Stimulated activated CD4-positive, alpha-beta T cell treated with anti-CD3 and anti-CD28 coated beads, Interleukin-4, amount 100 ng/mL, for 48 hours (primary cell): ENCODE results near the gene NUB1.

ENCODE experiments used
- DNase-seq, 2 donors: peaks; one replicate each; pipeline ENCODE4 v3.0.0-alpha.2; 2020; ENCODE audit warnings: low read depth in 2 of 2

Gene NUB1

GRCh38 chr7:151420144-151420543, 78.5 kb downstream of the NUB1 start:
- DNase-seq, result no peak

DNA sequence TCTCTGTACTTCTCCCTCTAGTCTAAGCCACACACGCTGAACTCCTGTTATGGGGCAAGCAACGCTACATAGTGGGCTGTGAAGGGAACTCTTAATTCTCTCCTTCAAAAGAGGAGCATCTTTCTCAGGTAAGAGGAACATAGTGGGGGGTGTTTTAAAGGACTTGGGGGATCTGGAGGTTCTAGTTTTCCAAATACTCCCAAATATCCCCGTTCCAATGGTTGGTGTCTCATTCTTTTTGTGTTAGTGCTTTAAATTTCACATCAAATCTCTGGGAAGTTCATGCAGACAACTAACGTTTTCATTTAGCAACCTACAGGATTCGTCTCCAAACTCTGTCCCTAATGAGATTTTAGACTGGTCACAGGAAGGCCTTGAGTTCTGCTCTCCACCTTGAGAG, 80.6 kb downstream of the NUB1 start:
- DNase-seq, result no peak

- no peak for DNase-seq
Observed at GRCh38 chr7:151423226-151423625, 81.6 kb downstream of the NUB1 start.

GRCh38 chr7:151423936-151424335, 82.3 kb downstream of the NUB1 start:
- DNase-seq, result no peak

- no peak for DNase-seq
Observed at GRCh38 chr7:151424799-151425198, 83.2 kb downstream of the NUB1 start.

DNA sequence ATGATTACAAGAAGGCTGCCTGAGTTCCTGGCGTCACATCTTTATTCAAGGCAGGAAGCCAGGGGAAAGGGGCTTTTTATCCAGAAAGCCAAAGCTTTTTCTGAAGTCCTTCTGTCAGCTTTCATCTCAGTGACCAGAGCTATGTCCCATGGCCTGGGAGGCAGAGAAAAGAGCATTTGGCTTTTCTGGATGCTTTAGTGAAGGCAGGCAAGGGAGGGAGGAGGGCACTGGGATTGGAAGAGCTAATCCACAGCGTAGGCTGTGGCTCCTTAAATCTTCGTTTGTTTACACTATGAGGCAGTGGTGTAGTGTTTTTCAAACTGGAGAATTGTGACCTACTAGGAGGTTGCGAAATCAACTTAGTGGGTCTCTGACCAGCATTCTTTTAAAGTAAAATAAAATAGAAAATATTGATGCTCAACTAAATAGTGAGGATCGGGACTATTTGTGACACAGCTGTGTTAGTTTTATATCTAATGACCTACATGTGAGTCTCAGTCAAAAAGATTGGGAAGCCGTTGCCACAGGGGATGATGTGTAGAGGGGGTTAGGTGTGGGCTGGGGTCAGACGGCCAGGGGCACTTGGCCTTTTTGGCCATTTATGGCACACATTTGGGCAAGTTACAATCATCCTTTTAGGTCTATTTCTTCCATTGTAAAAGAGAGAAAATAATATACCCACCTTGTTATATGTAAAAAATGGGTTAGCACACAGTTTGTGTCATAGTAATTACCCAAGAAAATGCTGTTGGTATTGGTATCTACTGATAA, 84.2 kb downstream of the NUB1 start:
- DNase-seq, result no peak

- DNase-seq, result no peak
Observed at GRCh38 chr7:151426441-151426903, 84.9 kb downstream of the NUB1 start.

DNA sequence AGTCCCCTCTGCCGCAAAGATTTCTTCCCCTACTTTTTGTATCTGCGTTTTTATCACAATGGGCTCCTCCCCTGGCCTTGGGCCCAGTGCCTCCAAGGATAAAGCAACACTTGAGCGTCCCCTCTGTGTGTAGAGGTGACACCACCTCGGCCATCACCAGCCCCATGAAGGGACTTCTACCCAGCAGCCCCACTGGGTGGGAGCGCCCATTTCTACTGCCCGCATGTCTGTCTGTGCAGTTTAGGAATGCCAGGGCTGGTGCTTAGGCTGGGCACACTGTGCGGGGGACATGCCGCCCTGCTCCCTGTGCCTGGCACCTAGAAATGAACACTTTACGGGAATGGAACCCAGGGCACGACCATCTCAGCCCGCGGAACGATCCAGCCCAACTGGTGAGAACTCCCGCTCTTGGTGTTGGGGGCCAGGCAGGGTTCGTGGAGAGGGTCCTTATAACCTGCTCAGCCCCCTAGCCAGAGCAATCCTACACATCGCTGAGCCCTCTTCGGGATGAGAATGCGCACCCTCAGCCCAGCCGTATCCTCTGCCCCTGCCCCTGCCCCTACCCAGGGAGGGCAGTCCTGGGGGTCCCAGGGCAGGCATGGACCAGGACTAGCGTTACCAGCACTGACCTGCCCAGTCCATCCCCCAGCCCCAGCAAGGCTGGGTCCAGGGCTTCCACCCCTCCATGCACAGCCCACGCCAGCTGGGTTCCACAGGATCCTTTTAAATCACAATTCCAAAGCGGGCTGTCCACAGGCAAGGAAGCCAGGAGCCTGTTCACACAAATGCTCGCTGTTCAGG, 85.5 kb downstream of the NUB1 start:
- DNase-seq, result no peak

DNA sequence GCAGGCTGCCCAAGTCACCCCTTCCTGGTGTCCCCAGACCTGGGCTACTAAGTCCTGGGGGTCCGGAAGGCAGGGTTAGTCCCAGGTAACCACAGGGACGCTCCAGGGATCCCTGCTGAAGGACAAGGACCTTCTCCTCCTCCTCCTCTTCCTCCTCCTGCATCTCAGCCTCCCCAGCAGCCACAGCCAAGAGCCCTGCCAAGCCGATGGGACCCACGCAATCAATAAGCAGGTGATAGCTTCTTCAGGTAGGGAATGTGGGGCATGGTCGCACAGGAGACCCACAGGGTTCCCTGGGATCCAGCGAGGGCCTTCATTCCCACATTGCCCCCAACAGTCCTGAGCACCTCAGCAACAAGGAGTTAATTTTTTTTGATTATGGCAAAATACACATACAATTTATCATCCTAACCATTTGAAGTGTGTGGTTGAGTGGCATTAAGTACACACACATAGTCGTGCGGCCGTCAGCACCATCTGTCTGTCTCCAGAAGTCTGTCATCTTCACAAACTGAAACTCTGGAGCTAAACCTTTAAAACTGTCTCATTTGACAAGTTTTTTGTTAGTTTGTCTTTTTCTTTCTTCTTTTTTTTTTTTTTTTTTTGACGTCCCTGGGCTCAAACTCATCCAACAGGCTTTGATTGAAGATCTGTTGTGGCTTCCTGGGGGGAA, 86.2 kb downstream of the NUB1 start:
- no peak for DNase-seq
